ENCODE results near the gene TBC1D14.

Gene TBC1D14

GRCh38 chr4:7027284-7027683 is 117.7 kb downstream of the TBC1D14 start:
- no peak for DNase-seq

DNA sequence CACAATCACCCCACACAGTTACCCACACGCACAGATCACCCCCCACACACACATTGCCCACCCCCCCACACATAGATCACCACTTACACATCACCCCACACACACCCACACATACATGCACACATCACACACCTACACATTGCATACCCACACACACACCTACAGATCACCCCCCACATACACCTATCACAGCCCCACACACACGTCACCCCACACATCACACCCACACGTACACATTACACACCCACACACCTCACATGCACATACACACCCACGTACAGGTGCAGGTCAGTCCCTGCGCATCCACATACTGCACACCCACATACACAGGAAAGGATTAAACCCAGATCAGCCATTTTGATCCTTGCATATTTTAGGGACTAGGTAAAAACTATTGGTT is 118.3 kb downstream of the TBC1D14 start:
- DNase-seq, result no peak

DNA sequence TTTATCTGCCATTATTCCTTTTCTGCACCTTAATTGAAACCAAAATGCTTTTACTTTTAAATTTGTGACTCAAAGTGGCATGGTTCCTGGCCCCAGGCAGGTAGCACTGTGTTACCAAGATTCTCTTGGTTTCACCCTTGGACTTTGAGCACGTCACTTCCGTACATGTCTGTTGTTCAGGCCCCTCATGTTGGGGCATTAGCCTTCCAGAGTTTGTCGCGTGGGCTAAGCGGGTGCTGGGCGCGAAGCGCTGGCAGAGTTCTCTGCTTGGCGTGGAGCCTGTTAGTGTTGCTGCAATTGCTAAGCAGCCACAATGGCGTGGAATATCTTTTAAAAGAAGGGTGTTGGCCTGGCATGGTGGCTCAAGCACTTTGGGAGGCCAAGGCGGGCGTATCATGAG is 119.6 kb downstream of the TBC1D14 start:
- DNase-seq, result no peak

GRCh38 chr4:7029921-7030320 is 120.3 kb downstream of the TBC1D14 start:
- no peak for DNase-seq

GRCh38 chr4:7030856-7031255 is 121.2 kb downstream of the TBC1D14 start:
- DNase-seq, result no peak

DNA sequence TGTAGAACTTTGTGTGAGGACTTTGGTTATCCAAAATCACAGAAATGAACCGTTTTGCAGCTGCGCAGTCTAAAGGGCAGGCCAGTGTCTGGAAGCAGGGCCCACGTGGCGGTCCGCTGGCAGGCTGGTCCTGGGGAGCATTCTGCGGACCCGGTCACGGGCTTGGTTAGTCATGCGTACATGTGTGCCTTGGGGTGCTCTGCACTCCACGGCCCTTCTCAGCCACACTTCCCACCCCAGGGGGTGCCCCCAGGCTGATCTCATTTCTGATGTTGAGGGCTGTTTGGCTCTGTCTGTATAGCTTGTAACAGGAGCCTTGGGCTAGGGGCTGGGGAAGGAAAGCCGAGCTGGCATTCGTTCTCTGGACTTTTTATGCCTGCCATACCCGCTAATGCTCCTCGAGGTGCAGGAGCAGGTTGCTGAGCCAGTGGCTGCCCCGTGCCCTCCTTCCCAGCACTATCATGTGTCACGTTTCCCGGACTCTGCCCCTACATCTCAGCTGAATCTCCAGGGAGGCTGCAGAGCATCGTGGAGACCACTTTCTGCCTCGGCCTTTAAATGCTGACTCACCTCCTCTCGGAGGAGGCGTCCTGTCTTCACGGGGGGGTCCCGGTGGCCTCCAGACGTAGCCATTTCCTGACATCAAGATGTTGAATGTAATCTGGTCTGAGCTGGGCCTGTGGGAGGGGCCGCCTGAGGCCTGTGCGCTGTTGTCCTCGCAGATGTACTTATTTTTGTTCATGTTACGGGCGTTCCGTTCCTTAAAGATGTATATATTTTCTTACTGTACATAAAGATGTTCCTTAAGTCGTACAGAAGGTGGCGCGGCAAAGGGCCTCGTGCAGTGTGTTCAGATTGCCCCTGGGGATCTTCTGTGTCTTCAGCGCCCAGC is 122.2 kb downstream of the TBC1D14 start:
- DNase-seq, result no peak

DNA sequence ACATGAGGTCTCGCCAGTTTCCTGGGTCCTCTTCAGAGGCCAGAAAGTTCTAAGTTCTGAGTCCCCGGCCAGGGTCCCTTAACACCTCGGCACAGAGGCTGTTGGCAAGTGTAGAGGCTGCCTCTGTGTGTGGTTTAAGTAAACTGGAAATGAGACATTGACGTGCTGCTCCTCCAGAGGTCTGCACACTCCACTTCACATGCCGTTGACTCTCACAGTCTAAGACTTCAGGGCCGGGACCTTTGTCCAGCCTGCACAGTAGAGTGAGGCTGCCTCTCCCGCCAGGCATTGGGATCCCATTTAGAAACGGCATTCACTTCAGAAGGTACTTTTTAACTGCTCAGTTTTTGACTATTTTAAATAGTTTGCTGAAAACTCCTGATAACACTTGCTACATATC is 123.0 kb downstream of the TBC1D14 start:
- DNase-seq, result no peak

- no peak for DNase-seq
These were observed 124.8 kb downstream of the TBC1D14 start for GRCh38 chr4:7034262-7035081.

DNA sequence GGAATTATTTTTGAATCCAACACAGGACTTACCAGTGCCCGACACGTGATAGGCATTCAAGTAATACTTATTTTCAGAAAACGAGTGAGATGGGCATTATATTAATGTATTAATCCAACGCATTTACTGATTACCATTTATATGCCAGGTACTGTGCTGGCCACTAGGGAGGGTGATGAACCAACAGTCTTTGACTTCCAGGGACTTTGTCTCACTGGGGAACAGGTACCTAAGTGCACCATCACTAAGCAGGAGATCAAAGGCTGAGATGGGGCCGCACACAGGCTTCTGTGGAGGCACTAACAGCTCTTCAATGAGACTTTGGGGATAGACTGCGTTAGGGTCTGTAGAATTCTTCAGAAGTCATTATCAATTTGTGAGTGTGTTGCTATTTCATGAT is 127.8 kb downstream of the TBC1D14 start:
- no peak for DNase-seq

GRCh38 chr4:7040765-7041164 is 131.1 kb downstream of the TBC1D14 start:
- no peak for DNase-seq

DNA sequence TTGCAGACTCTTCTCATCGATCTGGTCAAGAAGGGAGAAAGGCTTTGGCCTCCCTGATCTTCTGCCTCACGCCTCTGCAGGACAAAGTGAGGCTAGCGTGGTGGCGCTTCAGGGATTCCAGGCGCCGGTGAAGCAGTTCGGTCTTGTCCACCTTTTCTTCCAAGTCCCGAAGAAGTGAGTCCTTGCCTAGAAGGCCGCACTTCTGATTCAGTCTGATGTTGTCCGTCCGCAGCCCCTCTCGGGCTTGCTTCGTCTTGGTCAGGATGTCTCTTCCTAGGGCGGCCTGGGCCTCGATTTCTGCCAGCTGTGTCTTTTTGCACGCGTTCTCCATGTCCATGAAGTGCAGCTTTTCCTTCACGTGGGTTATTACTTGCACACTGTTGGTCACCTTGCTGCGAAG is 131.6 kb downstream of the TBC1D14 start:
- DNase-seq, result no peak

- no peak for DNase-seq
These were observed 132.3 kb downstream of the TBC1D14 start for GRCh38 chr4:7041801-7042502.

DNA sequence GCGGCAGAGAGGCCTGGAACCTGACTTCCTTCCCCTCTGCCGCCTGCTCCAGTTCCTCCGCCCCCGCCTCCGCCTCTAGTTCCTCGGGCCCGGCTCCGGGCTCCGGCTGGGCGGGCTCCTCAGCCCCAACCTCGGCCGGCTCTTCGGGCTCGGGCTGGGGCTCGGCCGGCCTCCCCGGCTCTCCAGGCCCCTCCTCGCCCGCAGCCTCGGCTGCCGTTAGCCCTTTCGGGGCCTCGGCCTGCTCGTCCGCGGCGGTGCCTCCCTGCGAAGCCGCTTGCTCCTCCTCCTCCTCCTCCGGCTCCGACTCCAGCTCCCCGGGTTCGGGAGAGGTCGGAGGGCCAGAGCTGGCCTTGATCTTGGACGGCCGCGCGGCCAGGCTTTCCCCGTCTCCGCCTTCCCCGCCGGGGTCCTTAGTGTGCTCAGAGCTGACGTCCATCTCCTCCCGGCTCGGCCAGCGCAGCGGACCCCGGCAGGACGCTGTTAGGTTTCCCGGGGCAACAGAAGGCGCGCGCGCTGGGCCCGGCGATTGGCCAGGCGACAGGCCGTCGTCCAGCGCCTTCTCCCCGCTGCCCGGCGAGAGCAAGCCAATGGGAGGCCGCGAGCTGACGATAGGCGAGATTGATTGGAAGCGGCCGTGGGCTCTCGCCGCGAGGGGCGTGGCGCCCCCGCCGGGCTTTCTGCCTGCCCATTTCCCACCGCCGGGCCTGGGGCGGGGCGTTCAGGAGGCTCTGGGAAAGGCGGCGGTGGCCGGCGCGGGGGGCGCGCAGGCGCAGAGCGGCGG is 133.1 kb downstream of the TBC1D14 start:
- peak; percentile 90 for DNase-seq

DNA sequence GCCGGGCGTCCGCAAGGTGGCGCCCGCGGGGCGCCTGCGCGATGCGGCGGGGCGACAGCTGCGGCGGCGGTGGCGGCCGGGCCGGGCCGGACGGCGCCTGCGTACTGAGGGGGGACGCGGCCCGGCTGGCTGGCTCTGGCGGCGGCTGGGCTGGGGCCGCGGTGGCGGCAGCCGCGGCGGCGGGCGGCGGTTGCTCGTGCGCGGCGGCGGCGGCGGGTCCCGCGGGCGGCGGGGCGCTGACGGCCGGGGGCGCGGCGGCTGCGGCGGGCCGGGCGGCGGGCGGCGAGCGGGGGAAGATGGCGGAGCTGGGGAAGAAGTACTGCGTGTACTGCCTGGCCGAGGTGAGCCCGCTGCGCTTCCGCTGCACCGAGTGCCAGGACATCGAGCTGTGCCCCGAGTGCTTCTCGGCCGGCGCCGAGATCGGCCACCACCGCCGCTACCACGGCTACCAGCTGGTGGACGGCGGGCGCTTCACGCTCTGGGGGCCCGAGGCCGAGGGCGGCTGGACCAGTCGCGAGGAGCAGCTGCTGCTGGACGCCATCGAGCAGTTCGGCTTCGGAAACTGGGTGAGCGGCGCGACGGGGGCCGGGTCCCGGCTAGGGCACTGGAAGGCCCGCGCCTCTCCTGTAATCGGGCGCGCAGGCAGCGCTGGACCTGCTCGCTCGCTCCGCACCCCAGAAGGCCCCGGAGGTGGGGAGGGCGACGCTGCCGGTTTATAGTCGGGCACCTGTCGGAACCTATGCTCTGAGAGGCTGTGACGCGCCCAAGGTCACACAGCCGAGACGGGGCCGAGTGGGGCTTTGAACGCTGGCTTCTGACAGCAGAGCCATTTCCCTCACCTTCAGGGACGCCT is 133.9 kb downstream of the TBC1D14 start, which contains the start of gene TADA2B:
TSS of gene TADA2B (plus strand) at position 89 of the 853 bp plus-strand sequence. CDS start at position 297, 208 bp downstream.
- DNase-seq, result no peak

DNA sequence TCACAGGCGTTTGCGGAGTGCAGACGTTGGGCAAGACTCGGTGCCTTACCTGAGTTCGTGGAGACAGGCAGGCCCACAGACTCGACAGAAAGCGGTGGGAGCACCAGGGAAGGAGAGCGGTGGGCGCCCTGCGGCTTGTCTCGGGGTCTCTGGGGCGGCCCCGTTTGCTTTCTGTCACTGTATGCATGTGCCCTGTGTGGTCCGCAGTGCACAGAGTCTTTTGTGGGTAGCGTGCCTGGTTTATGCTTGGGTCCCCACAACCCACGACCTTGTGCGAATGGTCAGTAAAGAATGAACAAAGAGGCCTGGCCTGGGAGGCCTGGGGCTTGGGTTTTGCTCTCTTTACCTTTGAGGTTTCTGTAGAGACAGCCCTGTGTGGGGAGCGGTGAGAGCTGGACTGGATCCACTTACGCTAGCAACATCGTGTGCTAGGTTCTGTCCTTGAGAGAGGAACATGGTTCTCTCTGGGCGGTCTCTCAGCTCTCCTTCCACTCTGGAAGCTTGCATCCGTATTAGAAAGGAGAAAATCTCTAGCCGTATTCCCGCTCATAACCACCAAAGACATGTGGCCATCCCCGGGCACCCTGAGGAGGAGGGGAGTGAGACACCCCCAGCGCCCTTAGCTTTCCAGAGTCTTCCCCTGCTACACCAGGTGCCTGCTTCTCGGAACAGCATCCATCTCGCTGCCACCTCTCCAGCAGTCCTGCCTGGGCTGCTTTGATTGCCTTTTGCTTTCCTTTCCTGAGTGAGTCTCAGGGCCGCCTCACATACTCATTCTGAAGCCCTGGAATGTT is 134.7 kb downstream of the TBC1D14 start:
- DNase-seq, result no peak

- no peak for DNase-seq
These were observed 135.9 kb downstream of the TBC1D14 start for GRCh38 chr4:7045553-7045952.

DNA sequence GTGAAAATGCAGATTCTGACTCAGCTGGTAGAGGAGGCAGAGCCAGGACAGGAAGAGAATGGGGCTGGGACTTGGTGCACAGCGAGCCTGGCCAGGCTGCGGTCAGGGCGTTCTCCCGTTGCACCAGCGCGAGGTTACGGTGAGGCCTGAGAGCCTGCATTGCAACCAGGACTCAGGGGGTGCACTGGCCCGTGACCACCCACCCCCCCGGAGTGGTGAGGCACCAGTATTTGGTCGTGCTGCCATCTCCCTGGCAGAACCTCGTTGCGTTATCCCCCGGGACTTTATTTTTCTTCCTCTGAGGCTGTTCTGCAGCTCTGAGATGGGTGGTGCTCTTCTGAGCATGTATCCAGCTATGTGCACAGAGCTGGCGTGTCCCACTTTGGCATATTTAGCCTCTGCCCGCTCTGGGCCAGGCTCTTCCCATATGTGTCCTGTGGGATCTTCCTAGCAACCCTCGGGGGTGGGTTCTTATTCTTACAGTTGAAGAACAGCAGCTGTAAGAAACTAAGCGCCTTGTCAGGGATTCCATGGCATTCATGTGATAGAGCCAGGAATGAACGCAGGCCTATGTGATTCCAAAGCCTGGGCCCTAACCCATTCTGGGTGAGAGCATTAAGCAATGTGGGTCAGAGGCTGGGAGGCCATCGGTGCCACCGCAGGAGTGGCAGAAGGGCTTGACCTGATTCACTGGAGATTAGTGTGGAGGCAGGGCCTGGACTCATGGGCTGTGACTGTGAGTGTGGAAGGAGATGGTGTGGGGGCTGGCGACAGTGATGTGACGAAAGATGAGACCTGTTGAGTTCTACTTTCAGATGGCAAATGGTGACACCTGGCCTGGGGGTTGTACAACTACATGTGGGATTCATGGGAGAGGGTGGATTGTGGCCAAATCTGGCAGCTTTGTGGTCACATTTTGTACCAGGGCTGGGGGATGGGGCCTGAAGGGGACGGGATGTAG is 136.6 kb downstream of the TBC1D14 start:
- DNase-seq, result peak; percentile 48

DNA sequence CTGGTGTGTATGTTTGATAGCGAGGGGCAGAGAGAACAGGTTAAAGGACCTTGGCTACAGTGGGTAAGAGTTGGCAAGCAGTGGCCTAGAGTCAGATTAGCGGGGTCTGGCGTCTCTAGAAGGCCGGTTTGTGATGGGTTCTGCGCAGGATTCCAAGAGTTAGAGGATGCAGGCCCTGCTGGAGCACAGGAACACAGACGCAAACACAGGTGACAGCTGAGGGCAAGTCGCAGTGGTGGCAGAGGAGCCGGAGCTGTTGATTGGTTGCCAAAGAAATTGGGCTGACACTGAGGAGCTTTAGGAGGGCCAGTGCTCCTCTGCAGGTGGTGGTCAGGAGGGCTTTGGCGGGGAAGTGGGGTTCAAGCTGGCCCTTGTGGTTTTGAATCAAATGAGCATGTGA is 137.3 kb downstream of the TBC1D14 start:
- no peak for DNase-seq

- no peak for DNase-seq
These were observed 139.0 kb downstream of the TBC1D14 start for GRCh38 chr4:7048642-7049041.

Measured in GF-D8 (cell line).